NCI-H748 treated with DMSO at 0.1 percent for 48 hours (cell line): Measurements from ENCODE around the gene OR5C1.
"Not testable (repeated sequence)": the region's sequence is repeated elsewhere in the genome, so short reads cannot be mapped to it uniquely, and the experiment has no call there.

Source experiments
- DNase-seq: peaks from one replicate; lab custom pipeline; 2025; lab: John Stamatoyannopoulos, UW

Gene OR5C1

GRCh38 chr9:122812736-122813135 is 24.0 kb downstream of the OR5C1 start:
- DNase-seq = no peak

GRCh38 chr9:122814545-122814944 is 25.8 kb downstream of the OR5C1 start:
- DNase-seq = no peak

DNA sequence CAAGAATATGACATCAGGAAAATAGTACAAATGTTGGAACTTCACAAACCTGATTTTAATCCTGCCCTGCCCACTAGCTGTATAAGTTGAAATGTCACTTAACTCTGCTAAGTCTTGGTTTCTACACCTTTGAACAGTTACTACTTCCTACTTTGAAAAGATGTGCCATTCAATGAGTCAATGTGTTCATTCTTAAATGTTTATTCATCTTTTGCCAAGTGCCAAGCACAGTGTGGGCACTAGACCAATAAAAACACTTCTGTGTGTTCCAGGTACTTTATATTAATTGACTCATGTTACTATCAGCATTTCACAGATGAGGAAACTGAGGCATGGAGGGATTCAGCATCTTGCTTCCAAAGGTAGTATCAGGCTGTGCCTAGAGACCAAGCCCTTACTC is 26.8 kb downstream of the OR5C1 start:
- DNase-seq = no peak

DNA sequence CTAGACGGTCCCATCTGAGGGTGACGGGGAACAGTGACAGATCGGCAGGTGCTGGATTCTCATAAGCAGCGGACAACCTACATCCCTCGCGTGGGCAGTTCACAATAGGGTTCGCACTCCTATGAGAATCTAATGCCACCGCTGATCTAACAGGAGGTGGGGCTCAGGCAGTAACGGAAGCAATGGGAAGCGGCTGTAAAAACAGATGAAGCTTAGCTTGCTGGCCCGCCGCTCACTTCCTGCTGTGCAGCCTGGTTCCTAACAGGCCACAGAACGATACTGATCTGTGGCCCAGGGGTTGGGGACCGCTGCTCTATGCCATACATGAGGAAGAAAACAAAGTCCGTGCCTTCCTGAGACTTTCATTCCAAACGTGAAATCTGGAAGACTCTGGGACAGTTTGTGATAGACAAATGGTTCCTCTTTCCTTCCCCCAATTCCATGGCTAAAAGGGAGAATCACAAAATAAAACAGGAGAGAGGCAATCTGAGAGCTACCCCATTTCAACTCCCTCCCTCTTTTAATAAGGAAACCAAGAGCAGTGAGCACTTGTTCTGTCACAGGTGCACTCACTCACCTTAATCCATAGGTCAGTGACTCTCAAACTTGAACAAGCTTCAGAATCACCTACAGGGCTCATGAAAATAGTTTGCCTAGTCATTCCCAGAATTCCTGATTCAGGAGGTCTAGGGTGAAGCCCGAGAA is 27.6 kb downstream of the OR5C1 start:
- no peak for DNase-seq

DNA sequence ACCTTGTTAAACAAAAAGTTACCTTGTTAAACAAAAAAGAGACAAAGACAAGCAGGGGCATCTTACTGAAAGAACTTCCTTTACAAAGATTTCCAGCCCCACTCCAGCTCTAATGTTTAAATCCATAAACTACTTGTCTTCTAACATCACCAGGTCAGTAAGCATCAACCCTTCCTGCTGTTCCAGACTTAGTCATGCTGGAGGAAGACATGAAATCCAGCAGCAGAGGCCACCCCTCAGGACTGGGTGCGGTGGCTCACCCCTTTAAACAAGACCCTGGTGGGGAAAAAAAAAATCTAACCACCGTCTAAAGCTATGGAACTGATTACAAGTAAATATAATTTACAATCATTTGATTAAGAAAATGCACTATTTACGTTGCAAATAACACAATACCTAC is 30.6 kb downstream of the OR5C1 start:
- no peak for DNase-seq

DNA sequence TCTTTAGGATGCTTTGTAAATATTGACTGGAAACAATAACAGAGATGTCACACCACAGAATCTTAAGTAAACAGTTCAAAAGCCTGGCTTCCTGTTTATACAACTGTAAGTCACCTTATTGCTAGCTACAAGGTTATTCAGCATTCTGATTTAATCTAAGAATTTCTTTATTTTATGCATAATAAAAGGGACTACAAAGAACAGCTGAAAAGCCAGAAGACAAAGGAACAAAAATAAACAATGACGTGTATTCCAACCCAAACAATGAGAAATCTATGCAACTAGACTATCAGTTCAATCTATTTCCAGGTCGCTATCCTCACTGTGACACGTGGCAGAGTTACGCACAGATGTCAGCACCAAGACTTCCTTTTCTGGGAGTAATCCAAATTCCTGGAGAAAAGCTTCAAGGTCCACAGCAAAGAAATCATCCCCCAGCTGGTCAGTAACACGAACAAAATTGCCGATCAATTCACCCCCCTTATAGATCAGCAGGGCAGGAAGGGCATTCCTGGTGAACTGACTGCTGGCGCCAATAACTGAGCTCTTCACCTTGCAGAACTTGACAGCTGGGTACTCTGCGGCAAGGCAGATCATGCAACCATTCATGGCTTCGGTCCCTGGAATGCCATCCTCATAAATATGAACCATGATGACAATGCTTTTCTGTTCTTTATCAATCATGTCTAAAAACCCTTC is 31.2 kb downstream of the OR5C1 start:
- DNase-seq = no peak

DNA sequence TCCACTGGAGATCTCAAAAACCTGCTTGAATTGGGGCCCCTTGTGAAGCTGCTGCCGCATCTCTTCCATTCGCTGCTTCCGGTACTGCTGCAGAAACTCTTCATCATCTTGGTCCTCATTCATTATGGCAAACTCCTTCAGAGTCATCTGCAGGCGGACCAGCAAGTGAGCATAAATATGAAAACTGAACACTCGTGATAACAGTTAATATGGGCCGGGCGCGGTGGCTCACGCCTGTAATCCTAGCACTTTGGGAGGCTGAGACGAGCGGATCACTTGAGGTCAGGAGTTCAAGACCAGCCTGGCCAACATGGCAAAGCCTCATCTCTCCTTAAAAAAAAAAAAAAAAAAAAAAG is 31.7 kb downstream of the OR5C1 start:
- no peak for DNase-seq

DNA sequence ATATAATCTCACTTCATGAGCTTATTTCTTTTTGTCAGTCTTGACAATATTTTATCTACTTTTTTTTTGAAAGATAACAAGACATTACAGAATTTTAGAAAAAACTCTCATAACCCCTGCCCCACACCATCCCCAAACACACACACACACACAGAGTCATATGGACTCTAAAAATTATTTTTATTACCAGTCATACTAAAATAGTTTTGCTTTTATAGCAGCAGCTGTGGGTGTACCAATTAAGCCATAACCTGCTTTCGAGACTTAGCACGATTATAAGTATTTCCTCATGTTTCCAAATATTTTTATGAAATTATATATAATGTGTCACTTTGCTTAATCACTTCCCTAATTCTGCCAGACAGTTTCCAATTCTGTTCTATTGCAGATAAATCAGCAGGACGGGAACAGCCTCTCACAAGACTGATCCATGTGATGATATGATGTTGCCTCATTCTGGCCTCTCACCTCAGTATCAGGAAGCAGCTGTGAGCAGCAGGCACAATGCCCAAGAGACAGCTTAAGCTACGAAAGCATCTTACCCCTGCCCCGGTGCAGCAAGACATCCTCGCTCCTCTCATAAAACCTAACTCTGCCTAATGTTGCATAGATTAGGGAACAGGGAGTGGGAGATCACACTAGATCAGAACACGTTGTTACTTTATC is 32.7 kb downstream of the OR5C1 start:
- DNase-seq = no peak

DNA sequence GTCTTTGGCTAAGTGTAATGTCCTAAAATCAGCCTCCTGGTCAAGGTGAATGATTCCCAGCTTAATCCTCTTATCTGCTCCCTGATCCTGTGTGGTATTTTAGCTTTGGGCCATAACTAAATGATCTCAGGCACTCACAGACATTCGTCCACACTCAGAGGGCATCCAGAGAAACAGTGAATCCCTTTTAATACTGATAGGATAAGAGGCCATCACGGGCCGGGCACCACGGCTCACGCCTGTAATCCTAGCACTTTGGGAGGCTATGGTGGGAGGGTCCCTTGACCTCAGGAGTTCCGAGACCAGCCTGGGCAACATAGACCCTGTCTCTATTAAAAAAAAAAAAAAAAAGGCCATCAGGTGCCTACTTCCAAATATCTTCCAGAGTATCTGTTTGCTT is 33.3 kb downstream of the OR5C1 start:
- no peak for DNase-seq

- DNase-seq = no peak
Observed at GRCh38 chr9:122822938-122823337, 34.2 kb downstream of the OR5C1 start.

DNA sequence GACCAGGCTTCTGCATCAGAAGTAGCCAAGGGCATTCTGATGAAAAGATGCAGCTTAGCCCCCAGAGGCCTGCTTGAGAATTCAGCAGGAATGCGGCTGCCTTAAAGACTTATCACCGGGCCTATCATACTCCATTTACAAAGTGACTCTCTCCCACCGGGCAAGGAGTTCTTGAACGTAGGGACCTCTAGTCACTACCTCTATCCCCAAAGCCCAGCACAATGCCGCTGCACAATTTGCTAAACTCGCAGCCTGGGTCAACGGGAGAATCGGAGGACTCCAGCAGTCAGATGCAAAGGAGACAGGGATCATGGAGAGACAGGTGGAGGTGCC is 39.0 kb downstream of the OR5C1 start:
- no peak for DNase-seq

- DNase-seq = not testable (repeated sequence)
Observed at GRCh38 chr9:122828965-122829284, 40.2 kb downstream of the OR5C1 start.

- no peak for DNase-seq
Observed at GRCh38 chr9:122832194-122832593, 43.5 kb downstream of the OR5C1 start.

- DNase-seq = no peak
Observed at GRCh38 chr9:122835313-122835731, 46.6 kb downstream of the OR5C1 start.

DNA sequence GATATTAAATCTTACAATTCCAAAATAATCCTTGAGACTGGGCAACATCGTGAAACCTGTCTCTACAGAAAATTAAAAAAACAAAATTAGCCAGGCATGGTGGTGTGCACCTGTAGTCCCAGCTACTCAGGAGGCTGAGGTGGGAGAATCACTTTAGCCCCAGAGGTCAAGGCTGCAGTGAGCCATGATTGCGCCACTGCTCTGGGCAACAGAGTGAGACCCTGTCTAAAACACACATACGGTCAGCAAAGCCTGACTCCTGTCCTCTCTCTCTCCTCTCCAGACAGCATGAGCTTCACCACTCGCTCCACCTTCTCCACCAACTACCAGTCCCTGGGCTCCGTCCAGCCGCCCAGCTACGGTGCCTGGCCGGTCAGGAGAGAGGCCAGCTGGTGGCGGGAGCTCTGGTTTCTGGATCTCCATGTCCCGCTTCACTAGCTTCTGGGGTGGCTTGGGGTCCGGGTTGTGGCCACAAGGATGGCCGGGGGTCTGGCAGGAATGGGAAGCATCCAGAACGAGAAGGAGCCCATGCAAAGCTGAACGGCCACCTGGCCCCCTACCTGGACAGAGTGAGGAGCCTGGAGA is 48.6 kb downstream of the OR5C1 start:
- no peak for DNase-seq

- not testable (repeated sequence) for DNase-seq
Observed at GRCh38 chr9:122838441-122838840, 49.7 kb downstream of the OR5C1 start.
